GM10248 (cell line): Measurements from ENCODE around the gene OSTN.
"Not testable (repeated sequence)": the region's sequence is repeated elsewhere in the genome, so short reads cannot be mapped to it uniquely, and the experiment has no call there.

ENCODE experiments used
- CTCF ChIA-PET: fragments of 300-600 bp; sonication (Branson Sonifier 250); formaldehyde crosslinking; extraction: SDS; loops from one replicate; lab custom pipeline; 2021; ENCODE audit warnings: antibody characterized with exemption; lab: Yijun Ruan, JAX
- POLR2A ChIA-PET: fragments of 350-650 bp; sonication (Branson Sonifier 250); formaldehyde crosslinking; extraction: SDS; loops from one replicate; lab custom pipeline; 2020; ENCODE audit warnings: antibody characterized with exemption; lab: Yijun Ruan, JAX
- DNase-seq: peaks from one replicate; pipeline ENCODE4 v3.0.0; 2012; ENCODE audit errors: extremely low spot score
- CTCF ChIP-seq: IDR thresholded peaks from 2 replicates; pipeline ENCODE4 v1.5.1; 2012; ENCODE audit warnings: mild to moderate bottlenecking, low read depth; ENCODE audit errors: extremely low read depth, missing control alignments, control extremely low read depth

OSTN gene

DNA sequence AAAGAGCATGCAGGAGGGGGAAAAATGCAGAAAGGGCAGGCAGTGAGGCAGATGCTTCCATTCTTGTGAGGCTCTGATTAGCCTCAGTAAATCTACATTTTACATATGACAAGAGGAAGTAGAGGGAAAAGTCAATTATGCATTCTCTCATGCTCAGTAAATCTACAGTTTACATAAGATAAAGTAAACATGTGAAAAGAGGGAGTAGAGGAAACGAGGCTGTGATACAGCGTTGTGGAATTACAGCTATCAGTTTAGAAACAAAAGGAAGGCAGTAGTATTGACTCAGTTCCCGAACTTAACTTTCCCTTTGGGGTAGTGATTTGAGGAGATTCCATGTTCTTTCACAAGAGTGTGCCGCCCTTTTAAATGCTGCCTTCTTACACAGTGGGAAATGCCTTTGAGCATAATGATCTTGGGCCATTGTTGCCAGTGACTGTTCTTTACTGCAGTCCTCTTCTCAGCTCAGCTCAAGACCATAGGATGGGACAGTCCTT is 39.3 kb downstream of the OSTN start:
- POLR2A ChIA-PET = no interaction called here
- DNase-seq = no peak

DNA sequence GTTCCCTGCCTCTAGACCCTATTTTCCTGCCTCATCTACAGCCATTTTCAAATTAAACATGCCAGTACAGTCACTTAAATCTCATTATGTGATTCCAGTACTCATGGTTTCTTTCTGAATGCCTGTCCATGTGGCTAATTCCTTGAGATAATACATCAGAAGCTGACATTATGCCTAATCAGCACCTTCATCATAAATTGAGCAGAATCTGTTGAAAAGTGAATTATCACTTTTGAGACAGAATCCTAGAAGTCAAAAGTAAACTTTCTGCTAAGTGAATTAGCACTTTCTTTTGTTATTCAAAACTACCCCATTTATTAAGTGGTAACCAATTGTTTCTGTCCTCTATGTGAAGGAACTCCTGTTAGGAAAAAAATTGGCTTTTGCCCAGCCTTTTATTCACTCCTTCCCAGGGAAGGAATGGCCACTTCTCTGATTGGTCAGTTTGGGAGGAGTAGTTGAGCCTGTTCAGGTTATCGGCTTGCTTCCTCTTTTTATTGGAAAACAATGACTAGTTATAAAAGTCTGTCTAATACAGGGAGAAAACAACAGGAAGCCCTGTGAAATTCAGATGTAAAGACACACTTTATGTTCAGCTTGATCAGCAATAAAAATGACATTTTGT is 40.5 kb downstream of the OSTN start:
- POLR2A ChIA-PET = no interaction called here
- DNase-seq = no peak
- CTCF ChIA-PET = interaction anchor here (1.2 to 1.5 kb wide), 2 partner anchors 10 to 94 kb away, joined by 3 to 4 read pairs; no protein-coding TSS in a partner anchor

More for the DNA sequence above, 39.3 kb downstream of the OSTN start:
- CTCF ChIA-PET = interaction anchor here (1.5 kb wide), 1 partner anchor 11 kb away, joined by 4 read pairs; no protein-coding TSS in a partner anchor
- no peak for TF ChIP-seq CTCF

DNA sequence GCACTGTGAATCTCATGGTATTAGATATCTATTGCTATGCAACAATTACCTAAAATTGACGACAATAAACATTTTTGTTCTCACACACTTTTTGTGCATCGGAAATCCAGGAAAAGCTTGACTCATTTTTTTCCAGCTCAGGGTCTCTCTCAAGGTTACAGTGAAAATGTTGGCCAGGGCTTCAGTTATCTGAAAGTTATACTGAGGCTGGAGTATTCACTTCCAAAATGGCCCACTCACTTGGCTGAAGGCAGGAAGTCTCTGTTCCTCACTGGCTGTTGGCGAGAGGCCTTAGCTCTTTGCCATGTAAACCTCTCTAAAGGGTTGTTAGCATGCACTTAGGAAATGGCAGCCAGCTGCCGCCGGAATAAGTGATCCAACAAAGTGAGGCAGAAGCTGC is 41.4 kb downstream of the OSTN start:
- ChIA-PET POLR2A (no interaction called here), CTCF (interaction anchor here (1.2 to 1.5 kb wide), 2 partner anchors 93 to 100 kb away, joined by 3 read pairs; no protein-coding TSS in a partner anchor)
- no peak for DNase-seq
- no peak for TF ChIP-seq CTCF

More for the DNA sequence above, 40.5 kb downstream of the OSTN start:
- no peak for TF ChIP-seq CTCF

DNA sequence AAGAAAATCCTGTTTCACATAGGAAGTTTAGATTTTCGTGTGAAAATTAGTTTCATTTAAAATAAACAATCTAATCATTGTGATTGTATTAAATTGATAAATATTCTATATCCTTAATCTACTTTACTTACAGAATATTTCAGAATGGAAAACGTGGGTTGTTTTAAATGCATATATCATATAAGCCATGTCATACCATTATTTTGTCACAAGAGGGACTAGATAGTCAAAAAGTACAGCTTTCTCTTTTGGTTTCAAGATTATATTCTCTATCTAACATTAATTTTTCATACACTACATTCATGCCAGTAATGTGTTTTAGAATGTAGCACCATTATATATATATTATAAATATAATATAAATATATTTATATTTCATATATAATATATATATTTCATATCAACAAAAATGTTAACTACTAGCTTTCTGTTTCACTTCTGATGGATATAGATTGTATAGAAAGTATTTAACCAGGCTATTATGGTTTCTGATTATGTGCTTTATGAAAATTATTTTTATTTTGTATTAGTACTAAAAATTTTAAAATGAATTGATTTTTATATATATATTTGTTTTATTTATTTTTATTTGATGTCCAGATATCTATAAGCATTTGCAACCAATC is 45.3 kb downstream of the OSTN start:
- DNase-seq = peak; percentile 27

GRCh38 chr3:191246034-191246433 is 47.0 kb downstream of the OSTN start:
- peak; percentile 24 for DNase-seq
- CTCF ChIA-PET = interaction anchor here (1.6 to 1.9 kb wide), 2 partner anchors 13 to 30 kb away, joined by 5 to 10 read pairs; no protein-coding TSS in a partner anchor
- POLR2A ChIA-PET = not testable (repeated sequence)

More for the DNA sequence above, 45.3 kb downstream of the OSTN start:
- TF ChIP-seq CTCF = peak; percentile 42
- ChIA-PET POLR2A (no interaction called here), CTCF (interaction anchor here (1.0 to 2.1 kb wide), 11 partner anchors 9 to 139 kb away, joined by 3 to 10 read pairs (median 4); no protein-coding TSS in a partner anchor)

GRCh38 chr3:191246630-191247029 is 47.6 kb downstream of the OSTN start:
- CTCF ChIA-PET = no interaction called here
- TF ChIP-seq CTCF = no peak
- POLR2A ChIA-PET = no interaction called here
- DNase-seq = no peak
